GM12892 (cell line): ENCODE results near the gene GRK6.
A peak's percentile ranks its signal among the peaks of the same experiment; 100 is the strongest.
"Not testable (repeated sequence)": the region's sequence is repeated elsewhere in the genome, so short reads cannot be mapped to it uniquely, and the experiment has no call there.

Source experiments
- DNase-seq: peaks from one replicate; pipeline ENCODE4 v3.0.0; 2011; ENCODE audit not compliant: insufficient read length
- FAIRE-seq: peaks from 2 replicates; lab custom pipeline; 2011; peaks lifted over from hg19 to GRCh38; lab: Jason Lieb, UNC
- POLR2A ChIP-seq: IDR thresholded peaks from 2 replicates; pipeline ENCODE4 v1.6.1; 2011; ENCODE audit warnings: low read depth, low read length, control low read depth
- POLR2AphosphoS5 ChIP-seq: IDR thresholded peaks from 2 replicates; pipeline ENCODE4 v1.6.1; 2011; ENCODE audit warnings: low read depth, low read length, control low read depth
- TAF1 ChIP-seq: IDR thresholded peaks from 2 replicates; pipeline ENCODE4 v1.6.1; 2011; ENCODE audit warnings: low read depth, mild to moderate bottlenecking, control low read depth, low read length, borderline replicate concordance

Gene GRK6

GRCh38 chr5:177483042-177483441, 56.6 kb downstream of the GRK6 start:
- DNase-seq, result no peak
- no peak for TF ChIP-seq TAF1
- no peak for FAIRE-seq

DNA sequence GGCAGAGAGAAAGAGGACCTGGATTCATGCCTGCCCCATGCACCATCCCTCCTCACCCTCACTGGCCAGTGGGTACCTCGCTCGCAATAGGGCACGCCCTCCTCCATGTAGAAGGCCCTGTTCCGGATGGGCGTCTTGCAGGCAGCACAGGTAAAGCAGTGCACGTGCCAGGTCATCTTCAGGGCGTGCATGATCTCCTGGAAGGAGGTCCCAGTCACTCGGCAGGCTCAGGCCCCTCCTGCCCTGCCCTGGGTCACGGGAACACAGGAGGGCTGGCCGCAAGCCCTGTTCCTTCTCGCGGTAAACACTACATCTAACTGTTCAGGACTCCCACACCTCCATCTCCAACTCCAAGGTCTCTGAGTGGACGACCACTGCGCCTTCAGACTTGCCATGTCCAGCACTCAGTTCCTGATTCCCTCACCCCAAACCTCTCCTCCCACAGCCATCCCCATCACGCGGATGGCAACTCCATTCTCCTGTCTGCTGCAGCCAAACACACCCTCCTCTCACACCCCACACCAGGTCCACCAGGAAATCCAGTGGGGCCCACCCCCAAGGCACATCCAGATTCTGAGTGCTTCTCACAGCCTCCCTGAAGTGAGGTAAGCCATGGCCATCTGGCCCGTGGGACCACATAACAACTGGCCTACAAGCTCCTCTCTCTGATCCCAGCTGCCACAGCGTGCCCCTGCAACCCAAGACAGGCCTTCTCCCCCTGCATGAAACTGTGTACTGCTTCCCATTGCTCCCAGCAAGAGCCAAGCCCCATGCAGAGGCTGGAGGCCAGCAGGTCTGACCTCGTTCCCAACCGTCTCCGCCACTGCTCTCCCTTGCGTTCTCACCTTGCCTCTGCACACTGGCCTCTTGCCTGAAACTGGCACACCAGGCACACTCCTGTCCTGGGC, 57.8 kb downstream of the GRK6 start:
- DNase-seq (no peak), FAIRE-seq (no peak)
- TF ChIP-seq POLR2A, result peak; percentile 57
- TF ChIP-seq TAF1, result no peak
- peak; percentile 54 for TF ChIP-seq POLR2AphosphoS5

DNA sequence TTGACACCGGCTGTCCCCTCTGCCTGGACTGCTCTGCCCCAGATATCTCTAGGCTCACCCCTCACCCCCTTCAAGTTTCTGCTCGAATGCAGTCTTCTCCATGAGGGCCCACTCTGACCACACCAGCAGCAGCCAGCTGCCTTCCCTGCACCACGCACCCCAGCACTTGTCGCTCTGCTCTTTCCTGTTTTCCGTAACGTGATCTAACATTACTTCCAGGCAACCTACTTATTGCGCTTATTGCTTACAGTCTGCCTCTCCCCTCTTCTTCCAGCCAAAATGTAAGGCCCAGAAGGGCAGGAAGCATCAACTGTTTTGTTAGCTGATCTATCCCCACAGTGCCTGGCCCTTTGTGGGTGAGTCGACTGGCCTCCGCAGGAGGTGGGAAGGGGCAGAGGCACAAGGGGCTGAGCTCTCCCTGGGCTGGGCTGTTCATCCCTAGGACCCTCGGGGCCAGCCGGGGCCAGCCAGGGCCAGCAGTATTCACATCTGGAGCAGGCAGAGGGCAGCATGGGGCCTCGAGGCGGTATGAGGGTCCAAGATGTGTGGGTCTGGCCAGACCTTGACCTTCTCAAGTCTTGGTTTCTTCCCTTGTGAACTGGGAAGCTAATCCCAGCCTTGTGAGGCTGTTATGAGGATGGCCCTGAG, 58.5 kb downstream of the GRK6 start:
- DNase-seq (no peak), FAIRE-seq (no peak)
- TF ChIP-seq POLR2A, result no peak
- TF ChIP-seq TAF1, result no peak
- TF ChIP-seq POLR2AphosphoS5, result peak; percentile 27; the same call in 1 of the 2 replicates

- not testable (repeated sequence) for FAIRE-seq, DNase-seq
Measured at GRCh38 chr5:177485753-177486152, 59.3 kb downstream of the GRK6 start.

GRCh38 chr5:177486256-177486655, 59.8 kb downstream of the GRK6 start:
- FAIRE-seq (no peak), DNase-seq (no peak)
- TF ChIP-seq POLR2AphosphoS5 (no peak), TAF1 (no peak), POLR2A (no peak)

GRCh38 chr5:177487144-177487543, 60.7 kb downstream of the GRK6 start:
- DNase-seq, result no peak
- no peak for FAIRE-seq
- no peak for TF ChIP-seq POLR2A
- no peak for TF ChIP-seq POLR2AphosphoS5
- no peak for TF ChIP-seq TAF1

GRCh38 chr5:177487975-177488374, 61.5 kb downstream of the GRK6 start:
- TF ChIP-seq POLR2A, result no peak
- no peak for TF ChIP-seq TAF1
- no peak for TF ChIP-seq POLR2AphosphoS5
- DNase-seq (no peak), FAIRE-seq (no peak)

GRCh38 chr5:177489119-177489716, 62.7 kb downstream of the GRK6 start:
- FAIRE-seq, result no peak
- DNase-seq, result no peak
- TF ChIP-seq POLR2AphosphoS5, result peak; percentile 41; the same call in 1 of the 2 replicates
- no peak for TF ChIP-seq POLR2A

- TF ChIP-seq POLR2A, result no peak
- TF ChIP-seq TAF1, result no peak
- no peak for TF ChIP-seq POLR2AphosphoS5
- FAIRE-seq (no peak), DNase-seq (no peak)
Measured at GRCh38 chr5:177490311-177490991, 64.0 kb downstream of the GRK6 start.

GRCh38 chr5:177490992-177491391, 64.5 kb downstream of the GRK6 start:
- TF ChIP-seq TAF1 (no peak), POLR2A (no peak), POLR2AphosphoS5 (no peak)
- DNase-seq (no peak), FAIRE-seq (no peak)

GRCh38 chr5:177491429-177491945, 65.0 kb downstream of the GRK6 start:
- no peak for TF ChIP-seq POLR2AphosphoS5
- TF ChIP-seq TAF1, result no peak
- peak; percentile 21; the same call in 1 of the 2 replicates for TF ChIP-seq POLR2A
- DNase-seq, result no peak
- FAIRE-seq, result no peak
